ENCODE data around the gene SKP1.

SKP1 gene

GRCh38 chr5:134113902-134114875, 62.6 kb downstream of the SKP1 start, which contains the start of gene TCF7:
Gene TCF7 (plus strand): TSS chr5:134114681. CDS start chr5:134114907, 226 bp downstream.
- in situ Hi-C loops (cut with MboI; ENCODE audit: low sequenced_read_pairs) = no loop called here

GRCh38 chr5:134113363-134113889, 63.3 kb downstream of the SKP1 start:
- in situ Hi-C loops (cut with MboI; ENCODE audit: low sequenced_read_pairs) = no loop called here

- in situ Hi-C loops (cut with MboI; ENCODE audit: low sequenced_read_pairs) = no loop called here
Observed at GRCh38 chr5:134112726-134113362, 63.9 kb downstream of the SKP1 start.

GRCh38 chr5:134111741-134112647, 64.8 kb downstream of the SKP1 start:
- in situ Hi-C loops (cut with MboI; ENCODE audit: low sequenced_read_pairs) = no loop called here

GRCh38 chr5:134110382-134110781, 66.4 kb downstream of the SKP1 start:
- in situ Hi-C loops (cut with MboI; ENCODE audit: low sequenced_read_pairs) = no loop called here

- in situ Hi-C loops (cut with MboI; ENCODE audit: low sequenced_read_pairs) = no loop called here
Observed at GRCh38 chr5:134107779-134108178, 69.0 kb downstream of the SKP1 start.

- in situ Hi-C loops (cut with MboI; ENCODE audit: low sequenced_read_pairs) = no loop called here
Observed at GRCh38 chr5:134106991-134107701, 69.6 kb downstream of the SKP1 start.

GRCh38 chr5:134103998-134104654, 72.6 kb downstream of the SKP1 start:
- in situ Hi-C loops (cut with MboI; ENCODE audit: low sequenced_read_pairs) = no loop called here

- in situ Hi-C loops (cut with MboI; ENCODE audit: low sequenced_read_pairs) = no loop called here
Observed at GRCh38 chr5:134103397-134103796, 73.4 kb downstream of the SKP1 start.

GRCh38 chr5:134101686-134102439, 74.9 kb downstream of the SKP1 start:
- in situ Hi-C loops (cut with MboI; ENCODE audit: low sequenced_read_pairs) = no loop called here

GRCh38 chr5:134100283-134101091, 76.3 kb downstream of the SKP1 start:
- in situ Hi-C loops (cut with MboI; ENCODE audit: low sequenced_read_pairs) = no loop called here

- in situ Hi-C loops (cut with MboI; ENCODE audit: low sequenced_read_pairs) = no loop called here
Observed at GRCh38 chr5:134099939-134100282, 76.8 kb downstream of the SKP1 start.

GRCh38 chr5:134099288-134099872, 77.4 kb downstream of the SKP1 start:
- in situ Hi-C loops (cut with MboI; ENCODE audit: low sequenced_read_pairs) = no loop called here

Measured in HL-60/S4 (cell line).